Measurements from ENCODE around the gene MBNL2.

DNA sequence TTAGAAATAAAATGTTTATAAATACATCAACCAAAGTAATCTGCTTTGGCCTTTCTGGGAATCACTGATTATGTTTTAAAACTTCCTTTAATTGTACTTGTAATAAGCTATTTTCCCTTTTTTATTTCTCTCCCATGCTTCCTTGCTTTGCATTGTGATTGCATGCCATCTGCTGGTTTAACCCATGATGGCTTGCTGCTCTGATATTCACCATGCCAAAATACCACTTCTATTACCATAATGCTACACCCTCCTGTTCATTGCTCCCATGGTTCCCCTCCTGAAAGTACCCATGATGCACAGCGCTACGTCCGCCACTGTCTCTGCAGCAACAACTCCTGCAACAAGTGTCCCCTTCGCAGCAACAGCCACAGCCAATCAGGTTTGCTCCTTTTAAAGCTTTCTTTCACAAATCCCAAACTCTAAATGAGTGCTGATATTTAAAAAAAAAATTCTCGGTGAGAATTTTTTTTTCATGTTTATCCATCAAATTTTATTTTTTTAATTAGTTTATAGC lies 144.1 kb downstream of the MBNL2 start:
- TF ChIP-seq, protein P1, sequence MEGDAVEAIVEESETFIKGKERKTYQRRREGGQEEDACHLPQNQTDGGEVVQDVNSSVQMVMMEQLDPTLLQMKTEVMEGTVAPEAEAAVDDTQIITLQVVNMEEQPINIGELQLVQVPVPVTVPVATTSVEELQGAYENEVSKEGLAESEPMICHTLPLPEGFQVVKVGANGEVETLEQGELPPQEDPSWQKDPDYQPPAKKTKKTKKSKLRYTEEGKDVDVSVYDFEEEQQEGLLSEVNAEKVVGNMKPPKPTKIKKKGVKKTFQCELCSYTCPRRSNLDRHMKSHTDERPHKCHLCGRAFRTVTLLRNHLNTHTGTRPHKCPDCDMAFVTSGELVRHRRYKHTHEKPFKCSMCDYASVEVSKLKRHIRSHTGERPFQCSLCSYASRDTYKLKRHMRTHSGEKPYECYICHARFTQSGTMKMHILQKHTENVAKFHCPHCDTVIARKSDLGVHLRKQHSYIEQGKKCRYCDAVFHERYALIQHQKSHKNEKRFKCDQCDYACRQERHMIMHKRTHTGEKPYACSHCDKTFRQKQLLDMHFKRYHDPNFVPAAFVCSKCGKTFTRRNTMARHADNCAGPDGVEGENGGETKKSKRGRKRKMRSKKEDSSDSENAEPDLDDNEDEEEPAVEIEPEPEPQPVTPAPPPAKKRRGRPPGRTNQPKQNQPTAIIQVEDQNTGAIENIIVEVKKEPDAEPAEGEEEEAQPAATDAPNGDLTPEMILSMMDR (IDR thresholded peaks at IDR 0.05), result no peak
- no peak for TF ChIP-seq POLR2A (IDR thresholded peaks at IDR 0.05)
